ENCODE measurements around the gene RYR3.

DNA sequence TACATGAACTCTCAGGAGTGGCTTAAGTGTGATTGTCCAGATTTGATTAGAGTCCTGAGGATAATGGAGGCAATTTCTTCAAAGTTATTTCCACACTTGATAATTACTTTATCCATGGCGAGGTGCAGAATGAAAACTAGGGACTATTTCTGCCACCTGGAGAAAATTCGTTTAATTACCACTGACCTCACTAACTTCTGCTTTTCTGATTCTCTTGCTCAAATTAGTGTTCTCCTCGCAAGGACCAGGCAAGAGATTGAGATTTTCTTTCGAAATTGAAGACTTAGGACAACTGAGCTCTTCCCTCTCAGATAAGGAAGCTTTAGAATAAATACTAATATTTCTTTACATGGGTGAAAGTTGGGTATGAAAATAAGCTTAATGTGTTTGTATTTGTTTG, 135.2 kb downstream of the RYR3 start:
- TF ChIP-seq, protein P1, sequence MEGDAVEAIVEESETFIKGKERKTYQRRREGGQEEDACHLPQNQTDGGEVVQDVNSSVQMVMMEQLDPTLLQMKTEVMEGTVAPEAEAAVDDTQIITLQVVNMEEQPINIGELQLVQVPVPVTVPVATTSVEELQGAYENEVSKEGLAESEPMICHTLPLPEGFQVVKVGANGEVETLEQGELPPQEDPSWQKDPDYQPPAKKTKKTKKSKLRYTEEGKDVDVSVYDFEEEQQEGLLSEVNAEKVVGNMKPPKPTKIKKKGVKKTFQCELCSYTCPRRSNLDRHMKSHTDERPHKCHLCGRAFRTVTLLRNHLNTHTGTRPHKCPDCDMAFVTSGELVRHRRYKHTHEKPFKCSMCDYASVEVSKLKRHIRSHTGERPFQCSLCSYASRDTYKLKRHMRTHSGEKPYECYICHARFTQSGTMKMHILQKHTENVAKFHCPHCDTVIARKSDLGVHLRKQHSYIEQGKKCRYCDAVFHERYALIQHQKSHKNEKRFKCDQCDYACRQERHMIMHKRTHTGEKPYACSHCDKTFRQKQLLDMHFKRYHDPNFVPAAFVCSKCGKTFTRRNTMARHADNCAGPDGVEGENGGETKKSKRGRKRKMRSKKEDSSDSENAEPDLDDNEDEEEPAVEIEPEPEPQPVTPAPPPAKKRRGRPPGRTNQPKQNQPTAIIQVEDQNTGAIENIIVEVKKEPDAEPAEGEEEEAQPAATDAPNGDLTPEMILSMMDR (IDR thresholded peaks at IDR 0.05): no peak
- TF ChIP-seq POLR2A (IDR thresholded peaks at IDR 0.05): no peak

Data from lower leg skin (tissue), 3 donors.